Suppressor macrophage treated with lipopolysaccharide for 1 hour (primary cell): ENCODE results near the gene CCDC78.

Source experiments
- DNase-seq, 3 donors: peaks; one replicate each; pipeline ENCODE4 v3.0.0-alpha.2; 2020 to 2022

The CCDC78 gene

GRCh38 chr16:726438-727290 is at the start of gene CCDC78, which contains the start of gene HAGHL:
TSS of gene CCDC78 (minus strand) at chr16:726443. CDS start at chr16:726367, 76 bp downstream.
TSS of gene HAGHL (plus strand) at chr16:727106. CDS start at chr16:727510, 404 bp downstream.
- DNase-seq: peak; percentile 42 to 73 (median 60)

- no peak for DNase-seq
Observed at GRCh38 chr16:775236-775796, 49.1 kb upstream of the CCDC78 start.

GRCh38 chr16:774086-775001 is 48.1 kb upstream of the CCDC78 start:
- no peak for DNase-seq

GRCh38 chr16:772959-773358 is 46.7 kb upstream of the CCDC78 start:
- no peak for DNase-seq

- no peak for DNase-seq
Observed at GRCh38 chr16:770411-770810, 44.2 kb upstream of the CCDC78 start.

GRCh38 chr16:769934-770333 is 43.7 kb upstream of the CCDC78 start:
- no peak for DNase-seq

- DNase-seq: no peak
Observed at GRCh38 chr16:769184-769784, 43.0 kb upstream of the CCDC78 start.

- DNase-seq: no peak
Observed at GRCh38 chr16:768428-768827, 42.2 kb upstream of the CCDC78 start.

- DNase-seq: no peak
Observed at GRCh38 chr16:767743-768235, 41.5 kb upstream of the CCDC78 start.

GRCh38 chr16:766820-767640 is 40.8 kb upstream of the CCDC78 start:
- DNase-seq: no peak

GRCh38 chr16:766008-766819 is 40.0 kb upstream of the CCDC78 start:
- no peak for DNase-seq

- DNase-seq: no peak
Observed at GRCh38 chr16:765488-765865, 39.2 kb upstream of the CCDC78 start.

- no peak for DNase-seq
Observed at GRCh38 chr16:764848-765487, 38.7 kb upstream of the CCDC78 start.

- no peak for DNase-seq
Observed at GRCh38 chr16:764184-764750, 38.0 kb upstream of the CCDC78 start.

GRCh38 chr16:763369-764183 is 37.3 kb upstream of the CCDC78 start:
- no peak for DNase-seq

GRCh38 chr16:762595-763268 is 36.5 kb upstream of the CCDC78 start:
- no peak for DNase-seq

- no peak for DNase-seq
Observed at GRCh38 chr16:761625-762513, 35.6 kb upstream of the CCDC78 start.
